ENCODE measurements around the gene ZDHHC7.

GRCh38 chr16:85036236-85037049 lies 25.1 kb upstream of the ZDHHC7 start:
- TF ChIP-seq CTCF (IDR thresholded peaks at IDR 0.05), result no peak
- TF ChIP-seq POLR2A (IDR thresholded peaks at IDR 0.05), result no peak
